HG03469 (cell line): Measurements from ENCODE around the gene TMX2.
"Not testable (repeated sequence)": the region's sequence is repeated elsewhere in the genome, so short reads cannot be mapped to it uniquely, and the experiment has no call there.

ENCODE experiments used
- ATAC-seq: cut with Tn5 transposase; IDR thresholded peaks from one replicate; pipeline ENCODE4 v1.9.1; 2021; ENCODE audit warnings: mild to moderate bottlenecking, moderate library complexity, moderate number of reproducible peaks; ENCODE audit not compliant: unreplicated experiment

Gene TMX2

DNA sequence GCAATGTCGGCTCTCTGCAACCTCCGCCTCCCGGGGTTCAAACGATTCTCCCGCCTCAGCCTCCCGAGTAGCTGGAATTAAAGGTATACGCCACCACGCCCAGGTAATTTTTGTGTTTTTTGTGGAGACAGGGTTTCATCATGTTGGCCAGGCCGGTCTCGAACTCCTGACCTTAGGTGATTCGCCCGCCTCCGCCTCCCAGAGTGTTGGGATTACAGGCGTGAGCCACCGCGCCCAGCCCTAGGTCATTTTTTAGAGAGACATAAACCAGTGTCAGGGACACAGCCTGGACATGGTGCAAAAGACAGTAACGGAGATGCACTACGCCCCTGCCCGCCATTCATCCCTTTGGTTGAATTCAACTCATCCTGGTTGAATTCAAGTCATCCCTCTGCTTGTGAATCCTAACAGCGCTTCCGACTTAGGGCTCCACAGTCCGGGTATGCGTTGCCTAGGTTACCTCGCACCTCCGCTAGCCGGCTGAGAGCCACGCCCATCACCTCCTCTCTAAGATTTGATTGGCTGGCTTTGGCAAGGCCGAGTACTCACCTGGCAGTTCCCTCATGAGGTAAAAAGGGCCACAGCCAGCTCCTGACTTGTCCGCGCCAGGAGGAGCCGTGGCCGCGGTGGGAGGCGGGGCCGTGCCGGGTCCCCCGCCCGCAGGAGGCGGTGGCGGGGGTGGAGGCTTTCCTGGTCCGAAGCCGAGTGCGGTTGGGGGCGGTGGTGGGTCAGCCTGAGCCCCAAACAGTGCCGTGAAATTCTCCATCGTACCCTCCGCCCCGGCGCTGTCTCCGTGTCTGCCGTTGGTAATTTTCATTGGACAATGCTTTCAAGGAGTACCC is 758 bp upstream of the TMX2 start, which contains the start of gene MED19:
Gene MED19 (minus strand): TSS at position 802 of the 842 bp plus-strand sequence. CDS start 36 bp downstream, at position 766.
- peak; percentile 34 for ATAC-seq

DNA sequence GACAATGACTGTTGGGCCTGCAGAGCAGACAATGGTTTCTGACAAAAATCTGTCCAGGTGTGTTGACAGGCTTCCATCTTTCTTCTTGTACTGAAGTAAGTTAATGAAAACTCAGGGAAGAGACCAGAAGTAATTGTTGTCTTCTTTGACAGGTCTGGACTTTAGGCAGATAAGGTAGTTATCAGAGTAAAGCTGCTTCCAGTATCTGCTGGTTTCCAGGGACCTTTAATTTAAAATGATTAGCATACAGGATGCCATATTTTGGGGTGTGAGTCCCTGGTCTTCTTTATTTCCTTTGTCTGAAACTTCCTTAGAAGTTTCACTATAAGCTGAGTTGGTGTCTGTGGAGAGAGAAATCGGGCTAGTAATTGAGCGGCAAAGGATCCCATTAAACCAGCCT is 1.4 kb downstream of the TMX2 start:
- ATAC-seq = no peak

DNA sequence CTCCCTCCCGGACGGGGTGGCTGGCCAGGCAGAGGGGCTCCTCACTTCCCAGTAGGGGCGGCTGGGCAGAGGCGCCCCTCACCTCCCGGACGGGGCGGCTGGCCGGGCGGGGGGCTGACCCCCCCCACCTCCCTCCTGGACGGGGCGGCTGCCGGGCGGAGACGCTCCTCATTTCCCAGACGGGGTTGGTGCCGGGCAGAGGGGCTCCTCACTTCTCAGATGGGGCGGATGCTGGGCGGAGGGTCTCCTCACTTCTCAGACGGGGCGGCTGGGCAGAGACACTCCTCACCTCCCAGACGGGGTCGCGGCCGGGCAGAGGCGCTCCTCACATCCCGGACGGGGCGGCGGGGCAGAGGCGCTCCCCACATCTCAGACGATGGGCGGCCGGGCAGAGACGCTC is 4.3 kb downstream of the TMX2 start:
- not testable (repeated sequence) for ATAC-seq

DNA sequence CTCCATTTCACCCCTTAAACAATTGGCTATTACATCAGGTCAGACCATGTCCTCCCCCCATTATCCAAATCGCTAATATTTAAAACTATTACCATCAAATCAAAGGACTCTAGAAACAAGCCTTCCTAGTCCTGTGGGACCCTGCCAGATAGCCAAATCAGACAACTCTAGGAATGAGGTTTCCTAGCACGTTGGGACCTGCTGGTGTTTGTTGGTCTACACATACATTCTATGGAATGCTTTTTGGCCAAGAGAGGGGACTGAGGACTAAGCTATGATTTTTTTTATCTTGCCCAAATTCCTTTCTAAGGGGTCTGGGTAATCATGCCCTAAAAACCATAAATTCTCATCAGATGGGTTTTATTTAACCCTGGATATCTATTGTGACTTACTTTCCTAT is 14.8 kb downstream of the TMX2 start:
- ATAC-seq = no peak

DNA sequence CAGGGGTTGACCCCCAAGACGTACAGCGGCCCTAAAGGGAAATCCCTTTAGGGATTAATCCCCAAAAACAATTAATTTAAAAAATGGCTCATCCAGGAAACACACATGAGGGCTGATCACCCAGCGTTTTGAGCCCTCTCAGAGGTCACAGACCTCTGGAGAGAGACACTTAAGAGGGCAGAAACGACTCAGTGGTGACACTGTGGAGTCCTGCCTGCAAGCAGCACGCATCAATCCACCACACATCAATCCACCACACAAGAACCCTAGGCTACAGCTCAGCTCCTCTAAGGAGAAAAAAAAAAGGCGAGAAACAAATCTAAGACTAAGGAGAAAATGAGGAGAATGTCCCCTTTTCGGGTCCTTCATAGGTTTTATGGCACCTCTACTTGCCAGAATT is 16.4 kb downstream of the TMX2 start:
- no peak for ATAC-seq

DNA sequence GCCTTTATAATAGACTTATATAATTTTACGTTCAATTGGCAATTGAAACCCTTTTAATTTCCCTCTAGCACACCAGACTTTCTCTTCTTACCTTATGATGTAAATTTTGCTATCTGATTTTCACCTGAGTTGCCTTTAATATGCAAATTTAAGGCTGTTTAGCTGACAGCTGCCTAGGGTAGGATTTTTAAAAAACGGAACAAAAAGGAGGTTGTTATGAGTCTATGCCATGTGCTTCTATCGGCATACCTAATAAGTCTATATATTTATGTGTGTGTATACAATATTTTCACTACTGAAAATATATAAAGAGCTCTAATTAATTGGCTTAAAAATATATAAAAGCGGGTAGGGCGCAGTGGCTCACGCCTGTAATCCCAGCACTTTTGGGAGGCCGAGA is 17.1 kb downstream of the TMX2 start:
- no peak for ATAC-seq

DNA sequence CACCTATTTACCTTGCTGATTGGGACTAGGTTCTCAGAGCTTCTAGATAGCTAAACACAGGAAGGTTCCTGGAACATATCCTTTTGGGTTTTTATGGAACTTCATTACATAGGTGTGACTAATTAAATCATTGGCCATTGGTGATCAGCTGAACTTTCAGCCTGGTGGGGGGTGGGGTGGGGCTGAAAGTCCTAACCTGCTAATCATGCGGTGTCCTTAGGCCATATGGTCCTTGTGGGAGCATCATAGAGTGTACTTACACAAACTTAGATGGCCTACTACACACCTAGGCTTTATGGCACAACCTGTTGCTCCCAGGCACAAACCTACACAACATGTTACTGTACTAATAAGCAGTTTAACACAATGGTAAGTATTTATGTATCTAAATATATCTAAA is 20.3 kb downstream of the TMX2 start:
- no peak for ATAC-seq

DNA sequence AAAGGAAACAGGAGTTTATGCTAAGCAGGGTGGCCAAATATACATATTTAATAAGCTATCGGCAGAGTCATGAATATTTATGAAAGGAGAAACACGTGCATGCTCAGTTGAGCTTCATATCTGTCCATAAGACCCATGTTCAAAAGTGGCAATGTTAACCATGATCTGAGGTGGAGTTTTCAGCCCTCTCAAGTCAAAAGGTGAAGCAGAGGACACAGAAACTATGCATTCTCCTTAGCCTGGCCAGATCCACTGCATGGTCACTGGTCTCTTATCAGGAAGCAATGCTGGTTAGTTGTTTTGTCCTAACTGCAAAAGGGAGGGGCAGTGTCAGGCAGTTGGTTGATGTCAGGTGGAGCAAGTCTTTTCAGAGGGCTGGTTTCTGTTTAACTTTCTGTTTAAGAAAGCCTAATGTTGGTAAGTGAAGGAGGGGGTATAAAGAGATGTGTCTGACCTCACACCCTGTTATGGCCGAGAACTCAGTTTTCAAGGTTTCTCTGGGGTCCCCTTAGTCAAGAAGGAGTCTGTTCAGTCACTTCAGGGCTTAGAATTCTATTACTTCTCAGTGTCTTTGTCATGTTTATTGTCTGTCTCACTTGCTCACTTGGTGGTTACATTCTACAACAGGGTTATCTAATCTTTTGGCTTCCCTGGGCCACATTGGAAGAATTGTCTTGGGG is 23.4 kb downstream of the TMX2 start:
- ATAC-seq = no peak

DNA sequence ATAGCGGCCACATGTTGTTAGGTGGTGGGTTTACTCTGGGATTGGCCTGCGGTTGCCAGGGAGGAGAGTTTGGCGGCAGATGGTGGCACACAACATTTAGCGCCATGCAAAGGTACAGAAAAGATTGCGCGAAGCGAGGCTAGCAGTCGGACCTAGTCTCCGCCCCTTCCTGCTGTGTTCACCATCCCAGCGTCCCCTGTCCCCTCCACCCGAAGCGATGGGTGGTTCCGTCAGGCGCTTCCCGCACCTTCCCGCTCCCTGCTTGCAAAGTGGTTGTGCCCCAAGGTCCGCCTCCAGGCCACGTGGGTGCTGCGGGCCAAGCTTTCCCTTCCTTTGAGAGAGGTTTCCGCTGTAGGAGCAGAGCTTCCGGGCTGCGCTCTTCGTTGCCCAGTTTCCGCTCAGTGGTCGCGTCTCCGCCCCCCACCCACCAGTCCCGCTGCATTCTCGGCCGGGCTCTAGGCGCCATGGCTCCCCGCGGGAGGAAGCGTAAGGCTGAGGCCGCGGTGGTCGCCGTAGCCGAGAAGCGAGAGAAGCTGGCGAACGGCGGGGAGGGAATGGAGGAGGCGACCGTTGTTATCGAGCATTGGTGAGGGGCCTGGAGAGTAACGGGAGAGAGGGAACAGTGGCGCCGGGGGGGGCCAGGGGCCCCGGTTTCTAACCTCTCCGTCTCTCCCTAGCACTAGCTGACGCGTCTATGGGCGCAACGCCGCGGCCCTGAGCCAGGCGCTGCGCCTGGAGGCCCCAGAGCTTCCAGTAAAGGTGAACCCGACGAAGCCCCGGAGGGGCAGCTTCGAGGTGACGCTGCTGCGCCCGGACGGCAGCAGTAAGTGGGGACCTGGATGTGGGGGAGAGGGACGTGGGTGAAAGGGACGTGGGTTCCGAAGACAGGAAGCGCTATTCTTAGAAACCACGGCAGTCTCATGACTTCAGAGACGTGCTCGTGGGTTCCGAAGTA is 29.0 kb downstream of the TMX2 start, which contains the start of gene SELENOH:
Gene SELENOH (plus strand): TSS at position 360 of the 955 bp plus-strand sequence. CDS start 105 bp downstream, at position 465.
- ATAC-seq = peak; percentile 83

DNA sequence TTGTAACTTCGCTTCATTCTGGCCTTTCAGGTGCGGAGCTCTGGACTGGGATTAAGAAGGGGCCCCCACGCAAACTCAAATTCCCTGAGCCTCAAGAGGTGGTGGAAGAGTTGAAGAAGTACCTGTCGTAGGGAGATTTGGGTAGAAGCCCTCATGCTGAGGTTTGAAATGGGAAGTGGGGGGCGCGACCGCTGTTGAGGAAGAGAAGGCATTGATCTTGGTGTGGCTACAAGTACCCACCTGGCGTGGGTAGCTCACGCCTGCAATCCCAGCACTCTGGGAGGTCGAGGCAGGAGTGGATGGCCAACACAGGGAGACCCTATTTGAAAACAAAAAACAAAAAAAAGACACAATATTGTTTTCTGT is 29.7 kb downstream of the TMX2 start:
- no peak for ATAC-seq

DNA sequence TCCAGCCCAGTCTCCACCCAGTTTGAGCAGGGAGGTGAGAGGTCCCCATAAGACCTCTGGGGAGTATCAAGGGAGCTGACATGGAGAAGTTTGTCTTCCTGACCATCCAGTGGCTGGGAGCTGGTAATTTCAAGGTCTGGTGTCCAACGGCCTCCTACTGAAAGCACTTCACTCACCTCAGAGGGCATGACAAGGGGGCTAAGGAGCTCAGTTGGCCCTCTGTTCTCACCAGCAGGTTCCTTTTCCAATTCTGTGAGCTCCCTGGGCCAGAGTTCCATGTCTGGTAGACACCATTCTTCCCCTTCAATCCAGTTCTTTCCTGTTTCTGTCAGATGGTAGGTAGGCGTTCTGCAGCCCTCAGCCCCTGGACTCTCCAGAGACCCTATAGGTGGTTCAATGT is 32.0 kb downstream of the TMX2 start:
- no peak for ATAC-seq

DNA sequence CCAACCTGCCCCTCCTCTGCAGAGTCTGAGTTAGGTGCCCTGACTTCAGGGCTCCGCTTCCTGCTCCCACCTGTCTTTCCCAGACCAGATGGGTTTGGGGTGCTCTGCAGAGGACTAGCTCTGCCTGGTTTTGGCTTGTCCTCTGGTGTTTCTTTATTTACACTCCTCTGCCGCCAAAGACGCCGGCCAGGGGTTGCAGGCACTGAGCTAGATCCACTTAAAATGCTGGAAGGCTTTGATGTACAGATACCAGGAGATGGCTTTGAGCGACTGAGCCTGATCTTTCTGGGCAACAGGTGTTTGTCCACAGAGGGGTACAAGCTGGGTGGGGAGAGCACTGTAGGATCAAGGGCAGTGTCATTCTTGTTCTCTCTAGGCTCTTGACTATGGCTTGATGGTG is 32.8 kb downstream of the TMX2 start:
- no peak for ATAC-seq

DNA sequence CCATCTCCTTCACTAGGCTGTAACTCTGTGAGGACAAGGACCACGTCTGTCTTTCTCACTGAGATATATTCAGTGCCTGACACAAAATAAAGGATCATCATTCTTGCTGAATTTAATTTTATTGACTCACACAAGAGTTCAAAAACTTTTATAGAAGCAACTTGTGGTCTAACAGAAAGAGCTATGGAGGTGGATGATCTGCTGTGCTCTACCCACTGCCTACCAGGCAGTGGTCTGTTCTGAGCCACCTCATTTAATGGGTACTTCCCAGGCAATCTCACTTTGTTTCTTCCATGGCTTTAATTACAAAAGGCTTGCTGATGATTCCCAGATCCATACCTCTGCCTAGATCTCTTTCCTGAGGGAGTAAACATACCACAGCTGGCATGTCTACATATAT is 34.5 kb downstream of the TMX2 start:
- no peak for ATAC-seq

DNA sequence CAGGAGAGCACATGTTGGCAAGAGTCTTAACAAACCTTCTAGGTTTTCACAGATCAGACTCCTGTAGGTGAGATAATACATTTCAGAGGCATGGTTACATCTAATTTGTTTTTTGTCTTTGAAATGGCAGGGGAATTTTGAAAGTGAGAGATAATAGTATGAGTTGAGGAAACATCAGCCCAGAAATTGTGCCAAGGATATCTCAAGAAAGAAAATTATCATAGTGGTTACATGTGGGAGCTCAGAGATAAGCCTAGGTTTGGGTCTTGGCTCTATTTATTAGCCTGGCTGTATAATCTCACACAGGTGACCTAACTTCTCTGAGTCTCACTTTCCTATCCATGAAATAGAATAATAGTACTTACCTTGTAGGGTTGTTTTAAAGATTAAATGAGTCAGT is 38.8 kb downstream of the TMX2 start:
- ATAC-seq = no peak

DNA sequence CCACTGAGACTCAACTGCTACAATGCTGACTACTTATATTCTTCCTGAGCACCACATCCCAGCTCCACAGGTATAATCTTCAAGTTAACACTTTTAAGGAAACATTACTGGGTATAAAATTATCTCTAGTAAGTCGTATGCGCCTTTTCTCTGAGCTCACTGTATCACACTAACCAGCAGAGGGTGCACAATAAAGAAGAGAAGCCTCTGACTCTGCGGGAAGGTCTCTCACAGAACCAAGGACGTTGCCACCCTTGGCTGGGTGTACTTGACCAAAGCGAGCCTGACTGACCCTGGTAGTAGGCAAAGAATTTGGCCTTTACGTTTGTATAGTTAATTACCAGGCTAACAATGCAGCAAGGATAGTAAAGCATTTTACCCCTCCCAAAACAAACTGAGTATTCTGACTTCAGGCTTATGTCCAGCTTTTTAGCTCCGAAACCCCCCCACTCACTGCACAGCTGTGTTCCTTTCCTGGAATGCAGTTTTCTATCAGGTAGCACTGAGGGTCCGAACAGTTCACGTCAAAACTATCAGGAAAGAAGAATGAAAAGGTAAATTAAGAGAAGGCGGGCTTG is 39.4 kb downstream of the TMX2 start, which contains the start of gene BTBD18:
Gene BTBD18 (minus strand): TSS at position 144 of the 578 bp plus-strand sequence. CDS start 631 bp downstream, outside the sequence.
- no peak for ATAC-seq

DNA sequence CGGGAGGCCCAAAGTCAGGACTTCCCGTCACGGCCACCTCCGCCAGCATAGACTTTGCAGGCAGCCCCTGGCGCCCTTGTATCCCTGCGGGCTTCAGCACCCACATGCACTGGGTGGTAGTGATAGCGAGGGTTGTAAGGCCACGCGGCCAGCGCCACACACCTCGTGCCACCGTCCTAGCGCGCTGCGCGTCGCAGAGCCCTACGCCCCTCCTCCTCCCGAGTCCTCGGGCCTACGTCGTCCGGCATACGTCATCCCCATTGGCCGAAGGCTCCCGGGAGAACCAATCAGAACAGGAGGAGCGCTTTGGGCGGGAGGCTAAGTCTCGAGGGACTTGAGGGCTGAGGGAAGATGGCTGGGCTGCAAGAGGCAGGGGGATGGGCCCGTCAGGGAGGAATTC is 40.6 kb downstream of the TMX2 start:
- ATAC-seq = no peak

DNA sequence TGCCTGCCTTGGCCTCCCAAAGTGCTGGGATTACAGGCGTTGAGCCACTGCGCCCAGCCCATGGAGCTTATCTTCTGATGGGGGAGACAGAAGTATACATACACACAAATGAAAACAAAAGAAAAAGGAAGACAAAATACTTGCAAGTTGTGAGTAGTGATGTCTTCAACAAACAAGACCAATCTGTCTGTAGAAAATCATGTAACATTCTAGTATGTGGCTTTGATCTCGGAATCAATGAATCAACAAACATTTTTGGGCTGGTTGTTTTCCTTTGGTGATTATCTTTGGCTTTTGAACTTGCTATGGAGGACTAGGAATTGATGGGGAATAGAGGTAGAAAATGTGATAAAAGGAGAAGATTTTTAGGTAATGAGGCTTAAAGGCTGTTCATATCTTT is 45.8 kb downstream of the TMX2 start:
- ATAC-seq = no peak

DNA sequence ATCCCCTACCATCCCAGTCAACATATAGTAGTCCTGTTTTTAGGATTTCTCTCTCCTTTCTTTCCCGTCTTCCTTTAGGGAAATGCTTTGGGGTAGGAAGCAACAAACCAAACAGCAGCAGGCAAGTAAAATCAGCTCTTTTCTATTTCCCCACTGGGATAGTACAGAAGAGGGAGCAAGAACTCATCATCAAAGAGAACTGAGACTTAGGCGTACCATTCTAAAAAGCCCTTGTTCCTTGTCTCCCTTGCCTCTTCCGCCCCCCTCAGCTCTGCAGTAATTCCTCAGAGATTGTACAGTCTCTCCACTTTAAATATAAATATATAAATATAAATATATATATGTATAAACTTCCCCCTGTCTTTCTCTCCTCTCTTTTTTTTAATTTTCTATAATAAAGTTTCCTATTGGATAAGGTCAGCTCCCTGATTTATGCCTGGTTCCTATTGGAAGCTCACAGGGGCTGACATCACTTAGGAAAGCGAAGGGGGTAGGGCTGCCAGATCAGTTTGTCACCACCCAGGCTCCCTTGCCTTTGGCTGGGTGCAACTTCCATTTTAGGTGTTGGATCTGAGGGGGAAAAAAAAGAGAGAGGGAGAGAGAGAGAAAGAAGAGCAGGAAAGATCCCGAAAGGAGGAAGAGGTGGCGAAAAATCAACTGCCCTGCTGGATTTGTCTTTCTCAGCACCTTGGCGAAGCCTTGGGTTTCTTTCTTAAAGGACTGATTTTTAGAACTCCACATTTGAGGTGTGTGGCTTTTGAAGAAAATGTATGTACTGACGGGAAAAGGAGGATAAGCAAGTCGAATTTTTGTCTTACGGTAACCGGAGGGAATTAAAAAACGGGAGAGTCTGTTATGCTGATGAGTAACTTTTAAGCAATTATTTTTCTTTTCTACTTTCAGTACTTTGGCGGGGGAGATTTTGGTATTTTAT is 49.2 kb downstream of the TMX2 start, which contains the start of gene CTNND1:
Gene CTNND1 (plus strand): TSS at position 502 of the 934 bp plus-strand sequence. CDS start 29,677 bp downstream, outside the sequence.
- peak; percentile 71 for ATAC-seq

DNA sequence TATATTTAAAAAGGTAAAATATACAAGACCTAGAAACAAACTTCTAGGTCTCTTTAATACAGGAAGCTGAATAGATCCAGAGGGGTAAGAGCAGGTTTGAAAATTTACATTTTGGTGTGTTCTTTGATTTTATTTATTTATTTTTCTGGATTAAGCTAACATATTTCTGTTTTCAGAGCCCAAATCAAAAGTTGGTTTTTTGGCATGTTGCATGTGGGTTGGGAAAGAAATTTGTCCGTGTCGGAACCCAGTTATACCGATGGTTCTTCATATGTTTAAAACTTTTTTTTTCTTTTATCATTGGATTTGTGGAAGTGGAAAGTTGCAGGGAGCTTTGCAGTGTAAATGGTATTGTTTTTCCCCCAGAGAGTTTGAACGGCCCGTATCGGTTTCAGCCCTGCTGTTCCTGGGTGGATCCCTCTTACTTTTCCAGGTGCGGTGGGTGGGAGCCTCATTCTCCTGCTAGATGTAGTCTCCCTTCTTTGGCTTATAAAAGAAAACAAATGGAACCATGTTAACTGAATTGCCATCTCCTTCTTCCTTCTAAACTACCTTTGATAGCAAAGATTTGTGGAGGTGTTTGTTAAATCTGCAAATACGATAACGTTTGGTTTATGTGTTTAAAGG is 50.0 kb downstream of the TMX2 start:
- ATAC-seq = no peak
